GM12864 (cell line): ENCODE measurements around the gene TLCD4.

Source experiments
- DNase-seq: peaks from one replicate; pipeline ENCODE4 v3.0.0-alpha.2; 2011; ENCODE audit warnings: low read depth
- H3K4me3 ChIP-seq: 2 replicates; pipeline ENCODE4 v1.5.1; 2011; ENCODE audit warnings: mild to moderate bottlenecking, low read depth, low read length, control low read depth
- TF ChIP-seq, protein P1 (sequence below): IDR thresholded peaks from 2 replicates; pipeline ENCODE4 v1.5.1; 2011; ENCODE audit warnings: low read depth, mild to moderate bottlenecking, moderate library complexity, low read length, control low read depth, inconsistent platforms; ENCODE audit errors: missing control alignments

TLCD4 gene

GRCh38 chr1:95117207-95118066 is at the start of gene TLCD4:
TLCD4 (plus strand) TSS chr1:95117355; CDS start chr1:95143902, 26,547 bp downstream.
- DNase-seq = no peak

DNA sequence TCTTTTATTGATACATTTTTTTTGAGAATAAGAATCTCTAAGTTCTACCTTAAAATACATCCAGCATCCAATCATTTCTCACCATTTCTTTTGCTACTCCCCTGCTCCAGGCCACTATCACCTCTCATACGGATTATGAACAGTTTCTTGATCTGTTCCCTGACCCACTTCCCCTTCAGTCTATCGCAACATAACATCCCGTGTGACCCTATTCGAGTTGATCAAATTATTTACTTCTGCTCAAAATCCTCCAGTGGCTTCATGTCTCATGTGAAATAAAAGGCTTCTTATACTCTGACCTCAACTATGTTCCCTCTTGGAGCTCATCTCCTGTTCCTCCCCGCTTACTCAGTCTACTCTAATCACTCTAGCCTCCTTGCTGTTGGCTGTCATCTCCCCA is 49.6 kb upstream of the TLCD4 start:
- H3K4me3 ChIP-seq = no peak overlapping the region
- DNase-seq = no peak
- TF ChIP-seq, protein P1, sequence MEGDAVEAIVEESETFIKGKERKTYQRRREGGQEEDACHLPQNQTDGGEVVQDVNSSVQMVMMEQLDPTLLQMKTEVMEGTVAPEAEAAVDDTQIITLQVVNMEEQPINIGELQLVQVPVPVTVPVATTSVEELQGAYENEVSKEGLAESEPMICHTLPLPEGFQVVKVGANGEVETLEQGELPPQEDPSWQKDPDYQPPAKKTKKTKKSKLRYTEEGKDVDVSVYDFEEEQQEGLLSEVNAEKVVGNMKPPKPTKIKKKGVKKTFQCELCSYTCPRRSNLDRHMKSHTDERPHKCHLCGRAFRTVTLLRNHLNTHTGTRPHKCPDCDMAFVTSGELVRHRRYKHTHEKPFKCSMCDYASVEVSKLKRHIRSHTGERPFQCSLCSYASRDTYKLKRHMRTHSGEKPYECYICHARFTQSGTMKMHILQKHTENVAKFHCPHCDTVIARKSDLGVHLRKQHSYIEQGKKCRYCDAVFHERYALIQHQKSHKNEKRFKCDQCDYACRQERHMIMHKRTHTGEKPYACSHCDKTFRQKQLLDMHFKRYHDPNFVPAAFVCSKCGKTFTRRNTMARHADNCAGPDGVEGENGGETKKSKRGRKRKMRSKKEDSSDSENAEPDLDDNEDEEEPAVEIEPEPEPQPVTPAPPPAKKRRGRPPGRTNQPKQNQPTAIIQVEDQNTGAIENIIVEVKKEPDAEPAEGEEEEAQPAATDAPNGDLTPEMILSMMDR = no peak

More at GRCh38 chr1:95117207-95118066, at the start of gene TLCD4:
- H3K4me3 ChIP-seq = peak within 1 kb of the TSS; percentile 52
- TF ChIP-seq, protein P1 = no peak

GRCh38 chr1:95068956-95069709 is 48.0 kb upstream of the TLCD4 start:
- no peak overlapping the region for H3K4me3 ChIP-seq
- DNase-seq = no peak
- TF ChIP-seq, protein P1 = no peak

- H3K4me3 ChIP-seq = no peak overlapping the region
- TF ChIP-seq, protein P1 = no peak
- DNase-seq = no peak
Measured at GRCh38 chr1:95069710-95070093, 47.5 kb upstream of the TLCD4 start.

DNA sequence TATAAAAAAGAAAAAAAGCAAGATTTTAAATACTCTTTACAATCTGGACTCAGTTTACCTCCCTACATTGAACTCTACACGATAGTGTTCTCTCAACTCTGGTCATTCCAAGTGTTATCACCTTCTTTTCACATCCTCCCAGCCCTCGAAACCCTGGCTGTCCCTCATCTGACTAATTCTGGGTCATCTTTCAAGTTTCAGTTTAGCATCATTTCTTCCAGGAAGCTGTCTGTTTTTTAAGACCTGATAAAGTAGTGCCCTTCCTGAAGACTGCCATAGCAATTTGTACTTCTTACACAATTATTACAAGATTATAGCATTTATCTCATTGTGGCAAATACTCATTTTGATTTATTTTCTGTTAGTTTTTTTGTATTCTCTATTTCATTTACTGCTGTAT is 45.6 kb upstream of the TLCD4 start:
- no peak for DNase-seq
- H3K4me3 ChIP-seq = peak overlapping the region; percentile 70; the same call in 1 of the 2 replicates
- TF ChIP-seq, protein P1 = no peak

DNA sequence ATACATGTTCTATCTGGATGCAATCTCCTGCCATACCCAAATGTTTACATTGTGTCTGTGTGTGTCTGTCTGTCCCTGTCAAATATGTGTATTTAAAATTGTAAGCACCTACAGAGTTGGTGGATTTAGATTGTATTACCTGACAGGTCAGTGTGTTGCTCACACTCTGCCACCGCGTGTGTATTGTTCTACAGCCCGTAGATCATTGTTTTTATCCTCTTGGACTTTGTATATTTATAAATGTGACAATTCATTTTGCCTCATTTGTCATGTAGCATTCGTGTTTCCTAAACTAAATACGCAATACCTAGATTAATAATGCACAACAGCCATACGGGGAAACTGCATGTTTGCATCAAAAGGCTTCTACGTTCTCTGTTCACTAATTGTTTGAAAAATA is 45.0 kb upstream of the TLCD4 start:
- no peak for DNase-seq
- peak overlapping the region; percentile 70 for H3K4me3 ChIP-seq
- TF ChIP-seq, protein P1 = no peak
